SK-N-SH (cell line): Measurements from ENCODE around the gene NXPH4. TPM values are rescaled to one million over a fixed set of nuclear protein-coding genes. Genes with fewer than 3 reads are reported as not detected.

ENCODE experiments used
- CTCF ChIA-PET: fragments of 300-600, 350-600 bp; formaldehyde crosslinking; extraction: SDS; loops from one replicate; lab custom pipeline; 2021; lab: Yijun Ruan, JAX
- POLR2A ChIA-PET: fragments of 350-600 bp; sonication (Branson Sonifier 250); formaldehyde crosslinking; extraction: SDS; loops from one replicate; lab custom pipeline; 2020; ENCODE audit warnings: antibody characterized with exemption, inconsistent platforms; lab: Yijun Ruan, JAX
- DNase-seq: peaks from one replicate; pipeline ENCODE4 v3.0.0; 2012
- H2AFZ ChIP-seq: fragments of 200-600 bp; sonication (generic); 2 replicates; pipeline ENCODE4 v1.8.1; 2016; ENCODE audit warnings: antibody characterized with exemption, mild to moderate bottlenecking, low read depth
- H3F3A ChIP-seq: fragments of 200-600 bp; sonication (generic); replicated peaks from 2 replicates; pipeline ENCODE3; 2016; ENCODE audit warnings: antibody characterized with exemption, mild to moderate bottlenecking; ENCODE audit not compliant: insufficient read depth
- H3K27ac ChIP-seq, 2 experiments: fragments of 200-500 bp in 1 of 2; fragments of 200-600 bp in 1 of 2; sonication (Bioruptor generic) in 1 of 2; sonication (generic), shearing (Covaris generic) in 1 of 2; 2 replicates each; pipeline versions ENCODE4 v1.5.1 to v1.6.1; 2014 to 2016; ENCODE audit warnings: low read depth in 2 of 2, inconsistent platforms in 1 of 2, low read length in 1 of 2, mild to moderate bottlenecking in 1 of 2, mixed read lengths in 1 of 2
- H3K27me3 ChIP-seq: fragments of 200-600 bp; sonication (generic), shearing (Covaris generic); 2 replicates; pipeline ENCODE4 v1.6.1; 2016; ENCODE audit warnings: mixed run types; ENCODE audit not compliant: insufficient read depth
- H3K36me3 ChIP-seq, 2 experiments: fragments of 200-500 bp in 1 of 2; fragments of 200-600 bp in 1 of 2; sonication (Bioruptor generic) in 1 of 2; sonication (generic) in 1 of 2; replicated peaks in 1 of 2; 2 replicates each; pipeline versions ENCODE3 to v1.5.1; 2014 to 2016; ENCODE audit warnings: low read length in 1 of 2, mild to moderate bottlenecking in 1 of 2; ENCODE audit not compliant: insufficient read depth in 2 of 2, control insufficient read depth in 1 of 2
- H3K4me1 ChIP-seq, 2 experiments: fragments of 200-500 bp in 1 of 2; fragments of 200-600 bp in 1 of 2; sonication (Bioruptor generic) in 1 of 2; sonication (generic), shearing (Covaris generic) in 1 of 2; 2 replicates each; pipeline versions ENCODE4 v1.5.1 to v1.6.1; 2014 to 2016; ENCODE audit warnings: low read depth in 1 of 2, low read length in 1 of 2, mixed run types in 1 of 2; ENCODE audit not compliant: insufficient read depth in 2 of 2, control insufficient read depth in 1 of 2
- H3K4me2 ChIP-seq: fragments of 200-600 bp; sonication (generic), shearing (Covaris generic); 2 replicates; pipeline ENCODE4 v1.6.1; 2017; ENCODE audit warnings: mixed run types
- H3K4me3 ChIP-seq, 2 experiments: fragments of 200-500 bp in 1 of 2; fragments of 200-600 bp in 1 of 2; sonication (Bioruptor generic) in 1 of 2; sonication (generic), shearing (Covaris generic) in 1 of 2; 2 replicates each; pipeline versions ENCODE4 v1.5.1 to v1.8.1; 2014 to 2016; ENCODE audit warnings: low read depth in 2 of 2, inconsistent platforms in 1 of 2, low read length in 1 of 2, mild to moderate bottlenecking in 1 of 2, mixed read lengths in 1 of 2, moderate library complexity in 1 of 2
- H3K79me2 ChIP-seq: fragments of 200-600 bp; sonication (generic); 2 replicates; pipeline ENCODE4 v1.8.1; 2017; ENCODE audit warnings: mild to moderate bottlenecking; ENCODE audit not compliant: insufficient read depth
- H3K9ac ChIP-seq: fragments of 200-600 bp; sonication (generic); 2 replicates; pipeline ENCODE4 v1.6.1; 2017; ENCODE audit warnings: mixed run types
- H3K9me2 ChIP-seq: fragments of 200-600 bp; sonication (generic); 2 replicates; pipeline ENCODE4 v1.6.1; 2017; ENCODE audit warnings: mixed run types
- H3K9me3 ChIP-seq: fragments of 200-600 bp; sonication (generic); 2 replicates; pipeline ENCODE4 v1.6.1; 2017; ENCODE audit warnings: mixed run types, mild to moderate bottlenecking, moderate library complexity
- H4K20me1 ChIP-seq: fragments of 200-600 bp; sonication (generic); 2 replicates; pipeline ENCODE4 v1.6.1; 2017; ENCODE audit warnings: mild to moderate bottlenecking, mixed run types; ENCODE audit not compliant: insufficient read depth
- EP300 ChIP-seq, 2 experiments: IDR thresholded peaks; 2 replicates each; pipeline versions ENCODE4 v1.4.0 to v1.6.1; 2012; ENCODE audit warnings: borderline replicate concordance in 1 of 2, low read depth in 1 of 2, low read length in 1 of 2
- EZH2phosphoT487 ChIP-seq: fragments of 200-600 bp; sonication (generic); IDR thresholded peaks from 2 replicates; pipeline ENCODE4 v1.6.1; 2017; ENCODE audit warnings: low read depth, mixed run types, mild to moderate bottlenecking, antibody characterized with exemption, moderate library complexity, borderline replicate concordance
- FOSL2 ChIP-seq: IDR thresholded peaks from 2 replicates; pipeline ENCODE4 v1.4.0; 2012; ENCODE audit warnings: low read depth, mild to moderate bottlenecking, moderate library complexity, borderline replicate concordance
- FOXJ3 ChIP-seq: sonication (generic); formaldehyde crosslinking; IDR thresholded peaks from 2 replicates; pipeline ENCODE4 v1.5.1; 2020; ENCODE audit warnings: mild to moderate bottlenecking, missing genetic modification reagents
- JUND ChIP-seq: IDR thresholded peaks from 2 replicates; pipeline ENCODE4 v1.4.0; 2012
- MEF2A ChIP-seq: IDR thresholded peaks from 2 replicates; pipeline ENCODE4 v1.4.0; 2012; ENCODE audit warnings: low read depth, borderline replicate concordance
- MXI1 ChIP-seq: IDR thresholded peaks from 2 replicates; pipeline ENCODE4 v1.6.1; 2012; ENCODE audit warnings: mild to moderate bottlenecking, low read depth, low read length, improper control_type of control experiment
- NRF1 ChIP-seq: IDR thresholded peaks from 2 replicates; pipeline ENCODE4 v1.6.1; 2012; ENCODE audit warnings: low read depth, mild to moderate bottlenecking, low read length
- RAD21 ChIP-seq: IDR thresholded peaks from 2 replicates; pipeline ENCODE4 v1.6.1; 2012; ENCODE audit warnings: mild to moderate bottlenecking, low read length
- ZBTB33 ChIP-seq: IDR thresholded peaks from 2 replicates; pipeline ENCODE4 v1.4.0; 2012; ENCODE audit warnings: low read depth, borderline replicate concordance
- WGBS: methylation state at CpG from one replicate; pipeline ENCODE4 v1.1.6; 2017; ENCODE audit warnings: low lambda C conversion rate; 5-methylcytosine and 5-hydroxymethylcytosine counted together
- polyA plus RNA-seq, 3 experiments: library from polyadenylated mRNA; depleted of rRNA; stranded (reverse); fragments of >200 nt; gene quantifications; 2 replicates each; pipeline ENCODE4 v1.2.3, GENCODE V29; 2012
- TF ChIP-seq, protein P1 (sequence below): IDR thresholded peaks from 2 replicates; pipeline ENCODE4; 2012
- TF ChIP-seq, protein P2 (sequence below): fragments of 200-600 bp; sonication (generic); IDR thresholded peaks from 2 replicates; pipeline ENCODE4 v1.6.1; 2017; ENCODE audit warnings: antibody characterized with exemption, mild to moderate bottlenecking, moderate library complexity

Gene NXPH4
- polyA plus RNA-seq, 1 of the 3 experiments (the other 2 are of a cell fraction): 0.31 TPM

DNA sequence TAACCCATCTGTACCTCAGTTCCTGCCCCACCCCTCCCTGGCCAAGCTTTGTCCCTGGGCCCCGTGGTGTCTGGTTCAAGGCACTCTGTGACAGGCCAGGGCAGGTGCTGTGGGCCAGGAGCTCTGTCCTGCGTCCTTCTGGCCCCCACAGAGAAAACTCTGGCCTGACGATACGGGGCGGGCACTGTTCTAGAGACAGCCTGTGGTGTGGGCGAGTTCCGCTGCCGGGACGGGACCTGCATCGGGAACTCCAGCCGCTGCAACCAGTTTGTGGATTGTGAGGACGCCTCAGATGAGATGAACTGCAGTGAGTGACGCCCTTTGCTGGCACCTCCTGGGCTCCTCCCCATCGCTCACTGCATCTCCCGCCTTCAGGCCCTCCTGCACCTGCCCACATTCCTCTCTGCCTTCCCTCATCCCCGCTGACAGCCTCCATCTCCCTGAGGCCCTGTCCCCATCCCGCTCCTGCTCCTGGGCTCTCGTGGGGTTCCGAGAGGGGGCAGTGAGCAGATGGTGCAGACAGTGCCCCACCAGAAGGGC lies 22.8 kb upstream of the NXPH4 start:
- no peak overlapping the region for H3K4me3 ChIP-seq
- H3K36me3 ChIP-seq: peaks cover 7 to 88% of the 10 kb centered on the region in 2 experiments
- TF ChIP-seq MEF2A (no peak), RAD21 (no peak), JUND (no peak), EZH2phosphoT487 (no peak), NRF1 (no peak)
- TF ChIP-seq, protein P1, sequence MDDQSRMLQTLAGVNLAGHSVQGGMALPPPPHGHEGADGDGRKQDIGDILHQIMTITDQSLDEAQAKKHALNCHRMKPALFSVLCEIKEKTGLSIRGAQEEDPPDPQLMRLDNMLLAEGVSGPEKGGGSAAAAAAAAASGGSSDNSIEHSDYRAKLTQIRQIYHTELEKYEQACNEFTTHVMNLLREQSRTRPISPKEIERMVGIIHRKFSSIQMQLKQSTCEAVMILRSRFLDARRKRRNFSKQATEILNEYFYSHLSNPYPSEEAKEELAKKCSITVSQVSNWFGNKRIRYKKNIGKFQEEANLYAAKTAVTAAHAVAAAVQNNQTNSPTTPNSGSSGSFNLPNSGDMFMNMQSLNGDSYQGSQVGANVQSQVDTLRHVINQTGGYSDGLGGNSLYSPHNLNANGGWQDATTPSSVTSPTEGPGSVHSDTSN: no peak
- TF ChIP-seq, all 33 proteins: peak for 0

GRCh38 chr12:57194253-57194652 lies 22.3 kb upstream of the NXPH4 start:
- no peaks in the 10 kb centered on the region for H3K9me2 ChIP-seq
- WGBS: 98% methylated on average over 7 of the region's 18 CpGs
- TF ChIP-seq MXI1 (no peak), FOXJ3 (CRISPR knock-in tag) (no peak), FOSL2 (no peak), ZBTB33 (no peak), EP300 (IDR thresholded peaks at IDR 0.05; ENCODE audit: borderline replicate concordance in 1 of 2, low read depth in 1 of 2, low read length in 1 of 2) (no peak)
- TF ChIP-seq, protein P2, sequence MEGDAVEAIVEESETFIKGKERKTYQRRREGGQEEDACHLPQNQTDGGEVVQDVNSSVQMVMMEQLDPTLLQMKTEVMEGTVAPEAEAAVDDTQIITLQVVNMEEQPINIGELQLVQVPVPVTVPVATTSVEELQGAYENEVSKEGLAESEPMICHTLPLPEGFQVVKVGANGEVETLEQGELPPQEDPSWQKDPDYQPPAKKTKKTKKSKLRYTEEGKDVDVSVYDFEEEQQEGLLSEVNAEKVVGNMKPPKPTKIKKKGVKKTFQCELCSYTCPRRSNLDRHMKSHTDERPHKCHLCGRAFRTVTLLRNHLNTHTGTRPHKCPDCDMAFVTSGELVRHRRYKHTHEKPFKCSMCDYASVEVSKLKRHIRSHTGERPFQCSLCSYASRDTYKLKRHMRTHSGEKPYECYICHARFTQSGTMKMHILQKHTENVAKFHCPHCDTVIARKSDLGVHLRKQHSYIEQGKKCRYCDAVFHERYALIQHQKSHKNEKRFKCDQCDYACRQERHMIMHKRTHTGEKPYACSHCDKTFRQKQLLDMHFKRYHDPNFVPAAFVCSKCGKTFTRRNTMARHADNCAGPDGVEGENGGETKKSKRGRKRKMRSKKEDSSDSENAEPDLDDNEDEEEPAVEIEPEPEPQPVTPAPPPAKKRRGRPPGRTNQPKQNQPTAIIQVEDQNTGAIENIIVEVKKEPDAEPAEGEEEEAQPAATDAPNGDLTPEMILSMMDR: no peak
- TF ChIP-seq, protein P1: no peak
- no peaks in the 10 kb centered on the region for H3K4me1 ChIP-seq
- H3K9me3 ChIP-seq: no peaks in the 10 kb centered on the region
- H3K27me3 ChIP-seq: no peaks in the 10 kb centered on the region
- ChIA-PET CTCF (interaction anchor here (1.3 to 31.5 kb wide), 5 partner anchors 12 to 83 kb away, joined by 4 to 616 read pairs (median 12); partner anchors contain the start of genes LRP1-AS and STAT6), POLR2A (no interaction called here)
- H2AFZ ChIP-seq: no peak overlapping the region
- H3K79me2 ChIP-seq: no peaks in the 10 kb centered on the region
- H3K4me3 ChIP-seq: no peak overlapping the region
- H3K27ac ChIP-seq: no peak overlapping the region
- no peak overlapping the region for H3K4me2 ChIP-seq
- H4K20me1 ChIP-seq: no peaks in the 10 kb centered on the region
- DNase-seq: no peak
- H3F3A ChIP-seq: peaks cover 4% of the 10 kb centered on the region
- H3K36me3 ChIP-seq: peaks cover 7 to 88% of the 10 kb centered on the region in 2 experiments
- H3K9ac ChIP-seq: no peak overlapping the region

More for the DNA sequence above, 22.8 kb upstream of the NXPH4 start:
- H3K4me2 ChIP-seq: no peak overlapping the region
- CTCF ChIA-PET: interaction anchor here (1.3 to 31.5 kb wide), 4 partner anchors 11 to 70 kb away, joined by 7 to 616 read pairs (median 30); partner anchors contain the start of gene LRP1-AS
- H3K9ac ChIP-seq: no peak overlapping the region
- H3F3A ChIP-seq: peaks cover 4% of the 10 kb centered on the region
- no peaks in the 10 kb centered on the region for H3K9me2 ChIP-seq
- no peaks in the 10 kb centered on the region for H3K4me1 ChIP-seq
- no peak overlapping the region for H3K27ac ChIP-seq
- no peak overlapping the region for H2AFZ ChIP-seq
- H3K9me3 ChIP-seq: no peaks in the 10 kb centered on the region
- no peaks in the 10 kb centered on the region for H3K27me3 ChIP-seq
- POLR2A ChIA-PET: no interaction called here
- DNase-seq: no peak
- WGBS: 87% methylated on average over 19 of the region's 19 CpGs
- H3K79me2 ChIP-seq: no peaks in the 10 kb centered on the region
- H4K20me1 ChIP-seq: no peaks in the 10 kb centered on the region
